Hepatic stellate cell (primary cell): ENCODE data around the gene C14orf180.
"Not testable (repeated sequence)": the region's sequence is repeated elsewhere in the genome, so short reads cannot be mapped to it uniquely, and the experiment has no call there.

Source experiments
- DNase-seq: peaks from one replicate; pipeline ENCODE4 v3.0.0; 2011; ENCODE audit warnings: low spot score

Gene C14orf180

GRCh38 chr14:104579939-104580338 is 375 bp downstream of the C14orf180 start:
- not testable (repeated sequence) for DNase-seq

DNA sequence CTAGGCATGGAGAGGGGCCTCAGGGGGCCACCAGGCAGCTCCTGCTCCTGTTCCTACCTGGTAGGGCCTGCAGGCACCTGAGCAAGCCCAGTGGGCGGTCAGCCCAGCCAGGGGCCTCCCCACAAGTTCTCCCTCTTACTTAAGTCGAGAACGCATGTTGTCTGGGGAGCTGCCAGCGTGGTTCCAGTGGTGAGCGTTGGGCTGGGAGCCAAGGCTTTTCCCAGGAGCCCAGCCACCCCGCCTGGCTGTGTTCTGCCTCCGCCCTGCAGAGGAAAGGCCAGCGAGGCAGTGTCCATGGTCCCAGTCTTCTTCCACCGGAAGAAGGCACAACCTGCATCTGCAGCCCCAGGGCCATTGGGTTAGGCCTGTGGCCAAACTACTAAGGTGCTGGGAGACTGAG is 1.4 kb downstream of the C14orf180 start:
- peak; percentile 50 for DNase-seq

DNA sequence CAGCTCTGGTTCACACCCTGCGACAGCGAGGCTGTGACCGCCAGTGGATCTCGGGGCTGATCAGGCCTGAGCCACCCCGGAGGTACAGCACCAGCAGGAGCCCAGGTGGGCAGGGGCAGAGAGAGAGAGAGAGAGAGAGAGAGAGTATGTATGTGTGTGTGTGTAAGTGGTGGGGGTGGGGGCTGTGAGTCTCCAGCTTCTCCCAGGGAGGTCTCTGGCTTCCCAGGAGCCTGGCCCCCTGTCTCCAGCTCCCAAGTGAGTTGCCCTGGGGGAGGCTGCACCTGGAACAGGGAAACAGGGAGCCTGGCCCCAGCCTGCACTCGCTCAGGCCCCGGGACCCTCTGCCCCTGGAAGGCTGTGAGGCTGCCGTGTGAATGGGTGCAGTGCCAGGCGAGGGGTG is 2.0 kb downstream of the C14orf180 start:
- no peak for DNase-seq

DNA sequence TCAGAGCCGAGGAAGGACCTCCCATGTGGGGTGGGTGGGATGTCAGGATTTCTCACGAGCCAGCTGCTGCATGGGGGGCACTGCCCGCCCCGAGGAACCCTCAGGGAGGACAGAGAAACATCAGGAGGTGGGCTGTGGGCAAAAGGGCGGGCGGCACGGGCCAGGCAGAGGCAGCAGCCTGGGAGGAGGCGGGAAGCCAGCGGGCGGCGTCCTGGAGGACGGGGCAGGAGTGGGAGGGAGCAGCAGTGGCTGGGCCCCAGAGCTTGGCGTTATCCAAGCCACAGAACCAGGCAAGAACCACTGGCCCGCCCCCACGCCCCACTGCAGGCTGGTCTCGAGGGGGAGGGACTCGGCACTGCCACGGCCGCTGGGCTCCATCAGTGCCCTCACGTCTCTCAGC is 2.4 kb downstream of the C14orf180 start:
- no peak for DNase-seq

GRCh38 chr14:104582662-104583061 is 3.1 kb downstream of the C14orf180 start:
- DNase-seq, result no peak

DNA sequence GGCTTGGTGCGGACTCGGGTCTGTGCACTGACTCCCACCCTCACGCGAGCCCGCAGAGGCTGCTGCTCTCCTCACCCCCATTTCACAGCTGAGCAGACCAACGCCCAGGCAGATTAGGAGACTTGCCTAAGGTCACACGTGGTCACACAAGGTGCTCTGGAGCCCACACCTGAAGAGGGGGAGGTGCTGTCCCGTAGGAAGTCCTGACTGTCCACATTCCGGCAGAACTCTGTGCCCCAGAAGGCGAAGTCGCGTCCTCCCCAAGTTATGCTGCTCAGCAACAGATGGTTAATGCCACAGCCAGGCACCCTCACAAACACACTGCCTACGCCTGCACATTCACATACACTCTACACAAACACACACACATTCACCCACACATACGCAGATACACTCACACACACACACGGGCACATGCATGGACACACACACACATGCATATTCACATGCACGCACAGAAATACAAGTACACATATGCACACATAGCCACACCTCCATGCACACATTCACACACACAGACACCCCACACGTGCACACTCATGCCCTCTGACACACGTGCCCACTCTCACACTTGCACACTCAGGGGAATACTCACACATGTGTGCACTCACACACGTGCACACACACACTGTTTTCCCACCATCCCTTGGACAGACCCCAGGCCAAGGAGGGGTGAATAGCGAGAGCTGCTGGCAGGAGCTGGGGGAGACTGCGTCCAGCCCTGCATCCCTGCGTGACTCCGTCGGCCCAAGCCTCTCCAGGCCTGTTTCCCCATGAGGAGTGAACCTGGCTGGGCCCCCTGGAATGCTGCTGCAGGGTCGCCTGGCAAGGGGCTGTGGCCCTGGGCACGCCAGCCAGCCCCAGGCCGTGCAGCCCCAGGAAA is 4.1 kb downstream of the C14orf180 start:
- DNase-seq, result no peak

GRCh38 chr14:104584557-104584956 is 5.0 kb downstream of the C14orf180 start:
- DNase-seq, result no peak

DNA sequence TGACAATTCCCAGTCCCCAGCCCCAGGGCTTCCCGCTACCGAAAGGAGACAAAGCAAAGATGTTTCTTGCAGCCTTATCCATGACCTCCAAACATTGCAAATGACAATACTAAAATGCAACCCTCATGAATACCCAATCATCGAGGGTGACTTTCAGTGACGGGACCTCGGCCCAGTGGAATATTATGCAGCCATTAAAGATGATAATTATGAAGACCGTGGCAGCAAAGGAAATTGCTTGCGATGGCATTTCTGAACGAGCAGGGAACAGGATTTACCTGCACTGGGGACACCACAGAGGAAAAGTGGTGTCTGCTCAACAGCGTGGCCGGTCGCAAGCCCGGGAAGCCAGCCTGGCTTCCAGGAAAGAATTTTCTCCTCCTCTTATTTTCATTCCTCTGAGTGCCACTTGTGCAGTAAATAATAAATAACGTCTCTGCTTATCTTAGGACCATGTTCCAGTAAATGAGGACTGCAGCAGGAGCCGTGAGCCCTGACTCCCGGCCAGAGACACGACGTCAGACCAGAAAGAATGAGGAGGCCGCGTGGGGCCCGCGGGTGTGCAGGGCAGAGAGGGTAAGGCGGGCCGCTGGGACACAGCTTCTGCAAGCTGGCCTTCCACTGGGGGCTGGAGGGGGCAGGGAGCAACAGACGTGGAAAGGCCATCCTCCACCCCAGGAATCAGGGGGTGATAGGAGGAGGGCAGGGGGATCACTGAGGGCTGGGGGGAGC is 6.6 kb downstream of the C14orf180 start:
- DNase-seq, result no peak

DNA sequence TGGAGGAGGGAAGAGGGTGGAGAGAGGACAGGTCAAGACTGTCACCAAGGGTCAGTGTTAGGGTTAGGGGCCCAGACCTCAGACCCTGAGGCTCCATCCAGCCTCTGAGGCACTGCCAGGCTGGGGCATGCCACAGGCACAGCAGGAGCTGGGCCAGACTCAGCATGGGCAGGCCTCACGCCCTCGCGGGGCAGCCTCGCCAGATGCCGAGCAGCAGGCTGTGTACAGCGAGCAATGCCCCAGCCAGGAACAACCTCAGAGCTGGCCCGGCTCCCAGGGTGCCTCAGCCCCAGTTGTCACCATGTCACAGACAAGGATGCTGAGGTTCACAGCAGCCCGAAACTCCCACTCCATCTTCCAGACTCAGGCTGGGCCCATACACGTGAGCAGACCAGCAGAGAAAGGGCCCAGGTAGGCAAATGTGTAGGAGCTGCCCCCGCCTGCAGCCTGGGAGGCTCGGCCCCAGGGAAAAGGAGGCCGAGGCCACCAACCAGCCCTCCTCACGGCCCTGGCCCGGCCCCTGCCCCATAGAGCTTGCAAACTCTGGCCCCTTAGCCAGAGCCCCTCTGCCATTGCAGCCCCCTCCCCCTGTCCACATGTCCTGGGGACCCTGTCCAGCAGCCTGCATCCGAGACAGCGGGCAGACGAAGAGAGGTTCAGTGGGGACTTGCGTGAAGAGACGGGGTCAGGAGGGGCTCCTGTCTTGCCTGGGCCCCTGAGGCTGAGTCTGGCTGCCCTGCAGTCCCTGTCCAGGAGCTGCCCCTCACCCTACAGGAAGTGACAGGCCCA is 7.5 kb downstream of the C14orf180 start:
- DNase-seq, result no peak

DNA sequence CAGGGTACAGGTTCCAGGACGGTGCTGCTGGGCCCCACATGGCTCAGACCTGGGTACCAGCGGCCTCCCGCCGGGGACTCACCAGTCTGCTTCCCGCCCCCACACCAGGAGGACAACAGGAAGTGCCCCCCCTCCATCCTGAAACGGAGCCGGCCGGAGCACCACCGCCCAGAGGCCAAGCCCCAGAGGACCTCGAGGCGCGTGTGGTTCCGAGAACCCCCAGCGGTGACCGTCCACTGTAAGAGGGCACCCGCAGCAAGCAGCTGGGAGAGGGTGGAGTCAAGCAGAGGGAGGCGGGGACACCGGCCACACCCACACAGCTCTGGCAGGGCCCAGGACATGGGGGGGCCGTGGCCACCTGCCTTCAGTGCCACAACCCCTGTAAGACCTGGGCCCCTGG is 8.1 kb downstream of the C14orf180 start:
- no peak for DNase-seq

DNA sequence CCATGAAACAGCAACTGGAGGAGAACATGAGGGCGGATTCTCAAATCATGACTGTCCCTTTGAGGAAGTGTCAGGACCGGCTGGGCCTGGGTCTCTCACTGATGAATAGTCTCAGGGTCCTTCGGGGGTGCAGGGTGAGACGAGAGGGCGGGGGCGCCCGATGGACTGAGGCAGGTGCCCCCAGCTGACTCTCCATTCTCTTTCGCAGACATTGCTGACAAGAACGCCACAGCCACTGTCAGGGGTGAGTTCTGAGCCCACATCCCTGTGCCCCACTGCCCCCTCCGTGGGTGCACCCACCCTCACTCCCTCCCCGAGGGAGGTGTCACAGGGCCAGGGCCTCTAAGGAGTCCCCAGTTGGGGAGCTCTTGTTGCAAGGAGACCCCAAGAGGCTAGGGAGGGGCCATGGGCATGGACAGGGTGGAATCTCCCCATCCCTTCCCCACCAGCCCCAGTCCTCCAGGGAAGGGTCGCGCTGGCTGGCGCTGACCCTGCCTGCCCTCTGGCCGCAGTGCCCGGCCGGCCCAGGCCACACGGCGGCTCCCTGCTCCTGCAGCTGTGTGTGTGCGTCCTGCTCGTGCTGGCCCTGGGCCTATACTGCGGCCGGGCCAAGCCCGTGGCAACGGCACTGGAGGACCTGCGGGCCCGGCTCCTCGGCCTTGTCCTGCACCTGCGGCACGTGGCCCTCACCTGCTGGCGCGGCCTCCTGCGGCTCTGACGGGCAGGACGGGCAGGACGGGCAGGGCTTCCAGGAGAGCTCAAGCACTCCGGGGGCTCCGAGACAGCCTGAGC is 8.7 kb downstream of the C14orf180 start:
- DNase-seq, result no peak

- DNase-seq, result no peak
Measured at GRCh38 chr14:104589338-104590195, 10.0 kb downstream of the C14orf180 start.

DNA sequence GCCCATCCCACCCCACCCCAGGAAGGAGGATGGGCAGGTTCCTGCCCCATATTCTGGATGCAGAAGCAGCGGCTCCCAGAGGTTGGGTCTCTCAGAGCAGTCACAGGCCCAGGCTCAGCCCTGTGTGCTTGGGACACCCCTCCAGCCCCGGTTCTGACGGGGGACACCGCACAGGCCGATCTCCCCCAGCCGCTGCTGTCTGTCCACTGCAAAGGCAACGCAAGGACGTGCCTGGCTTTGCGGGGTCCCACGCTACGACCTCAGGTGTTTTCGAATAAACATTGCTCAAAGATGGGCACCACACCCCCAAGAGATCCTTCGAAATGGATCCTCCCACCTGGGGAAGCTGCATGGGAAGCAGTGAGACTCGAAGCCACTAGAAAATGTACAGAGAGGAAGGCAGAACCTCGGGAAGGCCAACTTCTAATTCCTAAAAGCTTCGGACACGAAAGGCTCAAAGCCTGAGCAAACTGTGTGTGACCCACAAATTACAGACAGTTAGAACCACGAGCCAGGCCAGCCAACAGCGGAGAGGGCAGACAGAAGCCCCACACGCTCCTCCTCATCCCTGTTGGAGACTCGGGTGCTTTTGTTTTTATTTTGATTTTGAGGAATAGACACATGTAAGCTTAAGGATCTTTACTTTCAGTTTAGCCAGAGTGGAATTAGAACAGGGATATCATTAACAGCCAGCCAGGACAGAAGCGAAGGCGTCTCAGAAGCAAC is 10.8 kb downstream of the C14orf180 start:
- no peak for DNase-seq

DNA sequence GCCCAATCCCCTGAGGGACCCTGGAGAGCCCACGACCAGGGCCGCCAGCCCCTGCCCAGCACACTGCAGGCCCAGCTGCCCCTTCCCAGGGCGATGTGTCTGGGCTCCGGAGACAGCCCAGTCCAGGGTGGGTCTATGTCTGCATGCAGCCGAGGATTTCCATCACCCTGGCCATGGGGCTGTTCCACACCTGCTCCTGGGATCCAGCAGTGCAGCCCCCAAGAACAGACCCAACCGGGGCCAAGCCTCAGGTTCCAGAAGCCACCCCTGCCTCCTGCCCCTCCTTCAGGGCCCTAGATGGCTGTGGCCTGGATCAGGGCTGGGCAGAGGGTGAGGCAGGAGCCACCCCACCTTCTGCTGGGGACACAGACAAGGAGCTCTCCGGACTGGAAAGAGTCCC is 11.5 kb downstream of the C14orf180 start:
- no peak for DNase-seq

DNA sequence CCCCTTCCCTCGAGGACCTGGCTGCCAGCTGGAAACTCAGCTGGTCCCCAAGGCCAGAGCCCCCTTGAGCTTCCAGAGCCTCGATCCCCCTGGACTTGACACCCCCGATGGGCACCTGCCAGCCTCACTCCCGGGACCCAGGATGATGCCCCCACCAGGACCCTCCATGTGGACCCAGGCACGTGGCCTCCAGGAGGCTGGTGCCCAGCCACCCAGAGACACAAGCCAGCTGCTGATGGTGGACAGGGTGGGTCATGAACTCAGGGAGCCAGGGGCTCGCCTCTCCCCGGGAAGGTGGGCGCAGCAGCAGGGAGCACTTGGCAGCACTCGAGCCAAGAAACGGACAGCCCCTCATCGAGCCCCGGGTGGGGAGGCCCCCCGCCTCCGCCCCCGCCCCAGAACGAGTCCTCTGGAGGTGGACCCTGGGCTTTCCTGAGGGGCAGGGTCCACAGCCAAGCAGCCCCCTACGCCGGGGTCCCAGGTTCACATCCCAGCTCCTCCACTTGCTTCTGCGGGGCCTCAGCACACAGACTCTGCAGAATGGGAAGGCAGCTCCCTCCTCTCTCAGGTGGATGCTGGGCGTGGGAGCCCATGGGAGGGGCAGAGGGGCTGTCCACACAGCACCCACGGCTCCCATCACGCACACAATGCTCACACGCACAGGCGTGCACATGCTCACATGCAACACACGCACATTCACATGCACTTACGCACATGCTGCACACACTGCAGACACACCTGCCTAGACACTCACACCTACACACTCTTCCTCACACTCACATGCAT is 12.1 kb downstream of the C14orf180 start:
- no peak for DNase-seq

- no peak for DNase-seq
Measured at GRCh38 chr14:104592292-104592672, 12.7 kb downstream of the C14orf180 start.

DNA sequence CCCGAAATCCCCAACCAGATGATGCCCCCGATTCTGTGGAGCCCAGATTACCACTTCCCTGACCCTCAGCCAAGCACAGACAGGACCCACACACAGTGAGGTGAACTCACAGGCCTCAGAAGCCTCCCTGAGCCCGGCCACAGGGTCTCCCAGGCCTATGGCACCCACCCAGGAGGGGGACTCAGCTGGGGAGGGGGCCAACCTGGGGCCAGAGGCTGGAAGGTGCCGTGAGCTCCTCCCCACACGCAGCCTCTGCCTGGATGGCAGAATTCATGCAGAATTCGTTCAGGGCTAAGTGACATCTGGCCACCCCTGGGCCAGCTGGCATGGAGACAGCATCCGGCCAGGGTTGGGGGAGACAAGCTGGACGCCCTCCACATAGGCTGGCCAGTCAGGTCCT is 13.2 kb downstream of the C14orf180 start:
- no peak for DNase-seq

DNA sequence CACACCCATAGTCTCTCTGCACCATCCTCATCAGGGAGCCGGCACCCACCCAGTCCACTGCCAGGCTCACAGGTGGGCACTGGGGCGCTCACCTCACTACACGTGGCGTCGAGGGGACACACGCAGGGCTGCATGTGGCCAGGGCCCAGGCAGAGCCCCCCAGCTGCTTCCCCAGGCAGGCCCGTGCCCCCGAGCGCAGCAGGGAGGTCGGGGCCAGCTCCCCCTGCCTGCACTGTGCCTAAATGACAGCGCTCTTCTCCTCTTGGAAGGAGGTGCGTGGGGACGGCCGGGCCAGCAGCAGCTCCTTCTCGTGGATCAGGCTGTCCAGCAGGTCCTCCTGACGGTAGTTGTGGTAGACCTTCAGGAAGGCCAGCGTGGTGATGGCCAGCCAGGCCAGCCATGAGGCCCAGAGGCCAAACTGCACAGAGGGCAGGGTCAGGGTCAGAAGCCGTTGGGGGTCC is 13.7 kb downstream of the C14orf180 start:
- no peak for DNase-seq

- no peak for DNase-seq
Measured at GRCh38 chr14:104593710-104594136, 14.2 kb downstream of the C14orf180 start.
